LNCAP (cell line): Measurements from ENCODE around the gene UBQLN2.

Source experiments
- TF ChIP-seq, protein P1 (sequence below): fragments of 450-650 bp; IDR thresholded peaks from 2 replicates; pipeline ENCODE4 v1.5.1; 2017; ENCODE audit warnings: mild to moderate bottlenecking

The UBQLN2 gene

DNA sequence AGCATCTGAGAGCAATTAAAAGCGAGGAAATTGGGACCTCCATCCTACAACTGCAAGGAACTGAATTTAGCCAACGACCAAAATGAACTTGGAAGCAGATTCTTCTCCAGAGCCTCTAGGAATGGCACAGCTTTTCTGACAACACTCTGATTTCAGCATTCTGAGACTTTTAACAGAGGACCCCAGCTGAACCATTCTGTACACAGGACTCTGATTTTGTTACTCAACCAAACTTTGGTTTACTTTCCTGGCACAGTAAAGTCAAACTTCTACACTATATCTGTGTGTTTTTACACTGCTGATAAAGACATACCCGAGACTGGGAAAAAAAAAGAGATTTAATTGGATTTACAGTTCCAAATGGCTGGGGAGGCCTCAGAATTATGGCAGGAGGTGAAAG, 37.6 kb downstream of the UBQLN2 start:
- TF ChIP-seq, protein P1, sequence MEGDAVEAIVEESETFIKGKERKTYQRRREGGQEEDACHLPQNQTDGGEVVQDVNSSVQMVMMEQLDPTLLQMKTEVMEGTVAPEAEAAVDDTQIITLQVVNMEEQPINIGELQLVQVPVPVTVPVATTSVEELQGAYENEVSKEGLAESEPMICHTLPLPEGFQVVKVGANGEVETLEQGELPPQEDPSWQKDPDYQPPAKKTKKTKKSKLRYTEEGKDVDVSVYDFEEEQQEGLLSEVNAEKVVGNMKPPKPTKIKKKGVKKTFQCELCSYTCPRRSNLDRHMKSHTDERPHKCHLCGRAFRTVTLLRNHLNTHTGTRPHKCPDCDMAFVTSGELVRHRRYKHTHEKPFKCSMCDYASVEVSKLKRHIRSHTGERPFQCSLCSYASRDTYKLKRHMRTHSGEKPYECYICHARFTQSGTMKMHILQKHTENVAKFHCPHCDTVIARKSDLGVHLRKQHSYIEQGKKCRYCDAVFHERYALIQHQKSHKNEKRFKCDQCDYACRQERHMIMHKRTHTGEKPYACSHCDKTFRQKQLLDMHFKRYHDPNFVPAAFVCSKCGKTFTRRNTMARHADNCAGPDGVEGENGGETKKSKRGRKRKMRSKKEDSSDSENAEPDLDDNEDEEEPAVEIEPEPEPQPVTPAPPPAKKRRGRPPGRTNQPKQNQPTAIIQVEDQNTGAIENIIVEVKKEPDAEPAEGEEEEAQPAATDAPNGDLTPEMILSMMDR, result no peak

DNA sequence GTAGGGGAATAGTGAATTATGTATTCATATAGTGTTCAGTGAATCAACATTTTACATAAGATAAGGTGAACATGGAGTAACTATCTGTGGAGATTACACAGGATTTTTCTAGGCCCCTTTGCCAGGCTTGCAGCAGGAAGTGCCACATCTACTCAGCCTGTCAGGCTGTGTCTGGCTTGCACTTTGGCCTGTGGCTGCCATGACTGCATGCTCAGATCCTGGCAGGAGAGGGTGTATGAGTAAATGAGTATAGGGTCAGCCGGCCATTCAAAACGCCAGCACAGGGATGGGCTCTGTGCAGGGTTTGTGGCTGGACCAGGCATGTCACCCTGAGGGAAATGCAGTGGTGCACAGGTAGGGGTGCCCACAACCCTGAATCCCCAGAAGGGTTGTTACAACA, 51.9 kb downstream of the UBQLN2 start:
- TF ChIP-seq, protein P1, result no peak
